ENCODE data around the gene KHDRBS2.

- TF ChIP-seq, protein P1, sequence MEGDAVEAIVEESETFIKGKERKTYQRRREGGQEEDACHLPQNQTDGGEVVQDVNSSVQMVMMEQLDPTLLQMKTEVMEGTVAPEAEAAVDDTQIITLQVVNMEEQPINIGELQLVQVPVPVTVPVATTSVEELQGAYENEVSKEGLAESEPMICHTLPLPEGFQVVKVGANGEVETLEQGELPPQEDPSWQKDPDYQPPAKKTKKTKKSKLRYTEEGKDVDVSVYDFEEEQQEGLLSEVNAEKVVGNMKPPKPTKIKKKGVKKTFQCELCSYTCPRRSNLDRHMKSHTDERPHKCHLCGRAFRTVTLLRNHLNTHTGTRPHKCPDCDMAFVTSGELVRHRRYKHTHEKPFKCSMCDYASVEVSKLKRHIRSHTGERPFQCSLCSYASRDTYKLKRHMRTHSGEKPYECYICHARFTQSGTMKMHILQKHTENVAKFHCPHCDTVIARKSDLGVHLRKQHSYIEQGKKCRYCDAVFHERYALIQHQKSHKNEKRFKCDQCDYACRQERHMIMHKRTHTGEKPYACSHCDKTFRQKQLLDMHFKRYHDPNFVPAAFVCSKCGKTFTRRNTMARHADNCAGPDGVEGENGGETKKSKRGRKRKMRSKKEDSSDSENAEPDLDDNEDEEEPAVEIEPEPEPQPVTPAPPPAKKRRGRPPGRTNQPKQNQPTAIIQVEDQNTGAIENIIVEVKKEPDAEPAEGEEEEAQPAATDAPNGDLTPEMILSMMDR (conservative IDR thresholded peaks at IDR 0.05; ENCODE audit: low read depth in 2 of 2), result no peak
- TF ChIP-seq EZH2phosphoT487 (IDR thresholded peaks at IDR 0.05; ENCODE audit: unreplicated experiment) (no peak), POLR2AphosphoS5 (IDR thresholded peaks at IDR 0.05; ENCODE audit: low read depth) (peak; percentile 74), JUNB (IDR thresholded peaks at IDR 0.05; ENCODE audit: unreplicated experiment) (no peak), EZH2 (IDR thresholded peaks at IDR 0.05; ENCODE audit: low read depth, unreplicated experiment) (no peak), NANOG (IDR thresholded peaks at IDR 0.05; ENCODE audit: borderline replicate concordance) (no peak), REST (IDR thresholded peaks at IDR 0.05; ENCODE audit: unreplicated experiment) (no peak), CREB1 (CRISPR knock-in tag; IDR thresholded peaks at IDR 0.05; ENCODE audit: low read depth) (no peak), ZNF331 (CRISPR knock-in tag; IDR thresholded peaks at IDR 0.05; ENCODE audit: low read depth) (no peak), ZNF114 (CRISPR knock-in tag; IDR thresholded peaks at IDR 0.05) (no peak), STAT1 (IDR thresholded peaks at IDR 0.05; ENCODE audit: unreplicated experiment) (no peak)
- TF ChIP-seq, protein P2, sequence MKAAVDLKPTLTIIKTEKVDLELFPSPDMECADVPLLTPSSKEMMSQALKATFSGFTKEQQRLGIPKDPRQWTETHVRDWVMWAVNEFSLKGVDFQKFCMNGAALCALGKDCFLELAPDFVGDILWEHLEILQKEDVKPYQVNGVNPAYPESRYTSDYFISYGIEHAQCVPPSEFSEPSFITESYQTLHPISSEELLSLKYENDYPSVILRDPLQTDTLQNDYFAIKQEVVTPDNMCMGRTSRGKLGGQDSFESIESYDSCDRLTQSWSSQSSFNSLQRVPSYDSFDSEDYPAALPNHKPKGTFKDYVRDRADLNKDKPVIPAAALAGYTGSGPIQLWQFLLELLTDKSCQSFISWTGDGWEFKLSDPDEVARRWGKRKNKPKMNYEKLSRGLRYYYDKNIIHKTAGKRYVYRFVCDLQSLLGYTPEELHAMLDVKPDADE (IDR thresholded peaks at IDR 0.05), result no peak
Observed at GRCh38 chr6:62285612-62286469, at the start of gene KHDRBS2.

Data from GM23338 (cell line).